Left renal cortex interstitium (tissue), 4 donors: Measurements from ENCODE around the gene SDHA. TPM values are rescaled to one million over a fixed set of nuclear protein-coding genes. Genes with fewer than 3 reads are reported as not detected.
"Not testable (repeated sequence)": the region's sequence is repeated elsewhere in the genome, so short reads cannot be mapped to it uniquely, and the experiment has no call there.

Experiments used
- DNase-seq, 4 donors: peaks; one replicate each; pipeline ENCODE4 v3.0.0-alpha.2; 2013; ENCODE audit warnings: low read depth in 4 of 4, low spot score in 2 of 4, missing footprints in 1 of 4
- polyA plus RNA-seq, 4 donors: library from polyadenylated mRNA; unstranded; fragments of 120-200 nt; gene quantifications; one replicate each; pipeline ENCODE4 v1.2.1, GENCODE V29; 2013; ENCODE audit not compliant: insufficient read length in 4 of 4

The SDHA gene
- polyA plus RNA-seq, 4 donors, result 139 to 150 (median 144) TPM

GRCh38 chr5:251975-252374 is 33.9 kb downstream of the SDHA start:
- not testable (repeated sequence) for DNase-seq

- no peak for DNase-seq
Observed at GRCh38 chr5:252546-252945, 34.4 kb downstream of the SDHA start.

DNA sequence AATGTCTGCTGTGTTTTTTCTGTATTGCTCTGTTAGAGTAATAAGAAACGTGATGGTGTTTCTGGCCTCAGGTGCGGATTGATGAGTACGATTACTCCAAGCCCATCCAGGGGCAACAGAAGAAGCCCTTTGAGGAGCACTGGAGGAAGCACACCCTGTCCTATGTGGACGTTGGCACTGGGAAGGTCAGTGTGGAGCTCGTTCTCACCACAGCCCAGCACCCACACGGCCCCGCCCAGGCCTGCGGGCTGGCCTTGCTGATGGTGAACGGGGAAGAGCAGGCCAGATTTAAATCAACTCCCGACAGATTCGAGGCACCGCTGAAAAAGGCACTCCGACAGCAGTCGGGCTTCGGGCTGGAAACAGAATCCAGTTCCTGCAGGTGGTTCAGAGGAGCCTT is 36.2 kb downstream of the SDHA start:
- DNase-seq, result not testable (repeated sequence)

DNA sequence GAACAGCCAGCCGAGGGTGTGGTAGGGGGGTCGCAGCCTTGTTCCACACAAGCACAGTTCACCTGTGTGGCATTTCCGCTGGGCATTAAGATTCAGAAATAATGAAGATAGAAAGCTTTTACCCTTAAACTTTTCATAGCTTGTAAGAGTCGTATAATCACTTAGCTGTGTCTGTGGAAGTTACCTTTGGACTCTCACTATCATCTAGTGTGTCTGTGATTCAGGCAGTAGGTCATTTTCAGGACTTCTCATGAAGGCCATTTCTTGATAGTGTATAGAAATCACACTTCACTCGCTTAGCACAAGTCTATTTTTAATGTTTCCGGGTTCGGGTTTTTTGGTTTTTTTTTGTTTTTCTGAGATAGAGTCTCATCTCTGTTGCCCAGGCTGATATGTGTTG is 37.0 kb downstream of the SDHA start:
- not testable (repeated sequence) for DNase-seq

GRCh38 chr5:256347-256746 is 38.2 kb downstream of the SDHA start:
- DNase-seq, result not testable (repeated sequence)

GRCh38 chr5:257148-257547 is 39.0 kb downstream of the SDHA start:
- DNase-seq, result no peak

GRCh38 chr5:263275-263974 is 45.3 kb downstream of the SDHA start:
- not testable (repeated sequence) for DNase-seq

- DNase-seq, result no peak
Observed at GRCh38 chr5:264338-264737, 46.2 kb downstream of the SDHA start.

- DNase-seq, result not testable (repeated sequence)
Observed at GRCh38 chr5:266311-267026, 48.3 kb downstream of the SDHA start.

DNA sequence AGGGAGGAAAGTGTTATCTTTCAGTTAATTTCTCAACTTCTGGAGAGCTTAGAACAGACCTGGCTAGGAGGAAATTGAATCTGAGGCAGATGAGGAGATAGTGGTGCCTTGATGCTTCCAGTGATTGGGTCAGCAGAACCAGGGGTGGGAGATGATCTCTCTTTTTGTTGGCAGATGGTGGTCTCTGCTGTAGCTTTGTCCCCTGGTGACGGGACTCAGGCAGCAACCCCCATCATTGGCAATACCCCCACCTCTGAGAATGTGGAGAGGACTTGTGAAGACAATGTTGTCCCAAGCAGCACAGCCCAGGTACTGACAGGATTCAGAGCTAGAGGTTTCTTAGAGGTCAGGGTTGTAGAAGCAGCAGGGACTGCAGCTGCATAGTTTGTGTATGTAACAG is 49.6 kb downstream of the SDHA start:
- DNase-seq, result no peak

- no peak for DNase-seq
Observed at GRCh38 chr5:270340-270739, 52.2 kb downstream of the SDHA start.

- not testable (repeated sequence) for DNase-seq
Observed at GRCh38 chr5:271828-272167, 53.7 kb downstream of the SDHA start.

DNA sequence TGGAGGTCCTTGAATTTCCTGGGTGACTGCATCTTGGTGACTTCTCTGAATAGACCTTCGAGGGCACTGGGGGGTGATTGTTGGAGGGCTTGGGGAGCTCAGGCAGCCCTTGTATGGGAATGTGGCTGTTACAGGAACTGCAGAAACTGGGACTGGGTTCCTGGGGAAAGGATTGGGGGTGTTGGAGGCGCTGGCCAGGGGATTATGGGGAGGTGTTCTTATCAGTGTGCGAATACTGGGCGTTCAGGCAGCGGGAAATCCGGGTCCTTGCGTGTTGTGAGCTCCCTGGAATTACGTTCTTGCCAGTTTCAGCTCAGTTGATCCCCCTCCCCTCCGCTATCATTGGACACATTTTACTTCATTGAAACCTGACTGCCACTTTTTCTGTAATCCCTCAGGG is 55.0 kb downstream of the SDHA start:
- not testable (repeated sequence) for DNase-seq

GRCh38 chr5:273491-273890 is 55.4 kb downstream of the SDHA start:
- DNase-seq, result not testable (repeated sequence)

DNA sequence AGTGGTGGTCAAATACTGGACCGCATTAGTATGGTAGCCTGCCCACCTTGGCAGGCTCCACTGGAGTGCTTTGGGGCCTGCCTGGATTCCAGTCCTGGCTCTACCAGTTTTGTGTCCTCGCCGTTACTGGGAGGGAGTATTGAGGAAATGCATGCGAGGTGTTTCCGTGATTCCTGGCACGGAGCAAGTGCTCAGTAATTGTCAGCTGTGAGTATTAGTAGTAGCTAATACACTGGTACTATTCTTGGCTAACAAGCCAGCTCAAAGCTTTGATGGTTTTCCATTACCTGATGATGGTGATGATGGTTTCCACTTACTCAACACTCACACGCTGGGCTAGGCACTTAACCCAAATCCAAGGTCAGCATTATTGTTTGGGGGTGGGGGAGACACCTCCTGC is 56.2 kb downstream of the SDHA start:
- not testable (repeated sequence) for DNase-seq

- DNase-seq, result no peak
Observed at GRCh38 chr5:278646-279045, 60.5 kb downstream of the SDHA start.

GRCh38 chr5:279051-279665 is 61.0 kb downstream of the SDHA start:
- DNase-seq, result not testable (repeated sequence)

DNA sequence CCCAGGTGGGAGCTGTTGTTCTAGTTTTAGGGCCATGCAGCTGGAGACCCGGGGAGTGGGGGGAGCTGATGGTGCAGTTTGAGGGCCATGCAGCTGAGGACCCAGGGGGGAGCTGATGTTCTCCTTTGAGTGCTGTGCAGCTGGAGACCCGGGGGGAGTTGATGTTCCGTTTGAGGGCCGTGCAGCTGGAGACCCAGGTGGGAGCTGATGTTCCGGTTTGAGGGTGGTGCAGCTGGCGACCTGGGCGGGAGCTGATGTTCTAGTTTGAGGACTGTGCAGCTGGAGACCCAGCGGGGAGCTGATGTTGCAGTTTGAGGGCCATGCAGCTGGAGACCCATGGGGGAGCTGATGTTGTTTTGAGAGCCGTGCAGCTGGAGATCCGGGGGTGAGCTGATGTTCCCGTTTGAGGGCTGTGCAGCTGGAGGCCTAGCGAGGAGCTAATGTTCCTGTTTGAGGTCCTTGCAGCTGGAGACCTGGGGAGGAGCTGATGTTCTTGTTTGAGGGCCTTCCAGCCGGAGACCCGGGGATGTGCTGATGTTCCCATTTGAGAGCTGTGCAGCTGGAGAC is 68.0 kb downstream of the SDHA start:
- DNase-seq, result no peak

DNA sequence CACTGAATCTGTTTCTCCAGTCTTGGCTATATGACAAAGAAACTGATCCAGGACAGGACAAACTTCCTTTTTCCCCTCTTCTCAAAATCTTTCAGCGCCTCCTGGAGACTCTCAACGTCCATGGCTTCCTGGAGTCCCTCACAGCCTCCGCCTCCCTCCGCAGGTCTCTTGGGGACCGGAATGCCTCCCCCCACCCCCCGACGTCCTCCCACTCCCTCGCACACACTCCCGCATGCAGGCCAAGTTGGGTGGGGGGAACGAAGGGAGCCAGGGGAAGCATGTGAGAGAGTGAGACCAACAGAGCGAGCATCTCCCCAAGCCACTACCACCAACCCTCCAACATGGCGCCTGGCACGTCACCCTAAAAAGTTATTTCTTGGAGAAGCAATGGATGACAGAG is 72.1 kb downstream of the SDHA start:
- not testable (repeated sequence) for DNase-seq

DNA sequence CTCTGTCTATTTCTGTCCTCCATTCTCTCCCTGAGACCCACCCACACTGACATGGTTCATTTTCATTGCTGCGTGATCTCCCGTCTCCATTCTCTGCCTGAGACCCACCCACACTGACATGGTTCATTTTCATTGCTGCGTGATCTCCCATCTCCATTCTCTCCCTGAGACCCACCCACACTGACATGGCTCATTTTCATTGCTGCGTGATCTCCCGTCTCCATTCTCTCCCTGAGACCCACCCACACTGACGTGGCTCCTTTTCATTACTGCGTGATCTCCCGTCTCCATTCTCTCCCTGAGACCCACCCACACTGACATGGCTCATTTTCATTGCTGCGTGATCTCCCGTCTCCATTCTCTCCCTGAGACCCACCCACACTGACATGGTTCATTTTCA is 73.2 kb downstream of the SDHA start:
- DNase-seq, result not testable (repeated sequence)

GRCh38 chr5:294788-295187 is 76.7 kb downstream of the SDHA start:
- DNase-seq, result not testable (repeated sequence)
